Measurements from ENCODE around the gene PDE3B.
A peak's percentile ranks its signal among the peaks of the same experiment; 100 is the strongest.
"Not testable (repeated sequence)": the region's sequence is repeated elsewhere in the genome, so short reads cannot be mapped to it uniquely, and the experiment has no call there.

The PDE3B gene

GRCh38 chr11:14642453-14642852, 1.2 kb upstream of the PDE3B start:
- no peak for DNase-seq

- peak in 2 of 6 experiments; percentile 45 to 47 for DNase-seq
These were observed 519 bp upstream of the PDE3B start for GRCh38 chr11:14642873-14643696.

GRCh38 chr11:14644226-14645014, 816 bp downstream of the PDE3B start:
- DNase-seq: peak; percentile 31 to 83 (median 58)

GRCh38 chr11:14645015-14645912, 1.7 kb downstream of the PDE3B start:
- DNase-seq: peak; percentile 24 to 64 (median 42)

GRCh38 chr11:14645985-14646900, 2.6 kb downstream of the PDE3B start:
- DNase-seq: peak in 2 of 6 experiments; percentile 42

- no peak for DNase-seq
These were observed 6.5 kb downstream of the PDE3B start for GRCh38 chr11:14650064-14650463.

GRCh38 chr11:14653090-14653489, 9.5 kb downstream of the PDE3B start:
- DNase-seq: no peak

GRCh38 chr11:14655435-14655834, 11.8 kb downstream of the PDE3B start:
- DNase-seq: peak in 1 of 6 experiments; percentile 6

- no peak for DNase-seq
These were observed 13.2 kb downstream of the PDE3B start for GRCh38 chr11:14656536-14657457.

- no peak for DNase-seq
These were observed 14.2 kb downstream of the PDE3B start for GRCh38 chr11:14657841-14658240.

- DNase-seq: not testable (repeated sequence)
These were observed 21.3 kb downstream of the PDE3B start for GRCh38 chr11:14664926-14665325.

- DNase-seq: not testable (repeated sequence)
These were observed 23.7 kb downstream of the PDE3B start for GRCh38 chr11:14667329-14667728.

- DNase-seq: peak in 1 of 6 experiments; percentile 10
These were observed 25.2 kb downstream of the PDE3B start for GRCh38 chr11:14668731-14669301.

- no peak for DNase-seq
These were observed 25.9 kb downstream of the PDE3B start for GRCh38 chr11:14669499-14669898.

- DNase-seq: no peak
These were observed 26.4 kb downstream of the PDE3B start for GRCh38 chr11:14669958-14670357.

- no peak for DNase-seq
These were observed 29.0 kb downstream of the PDE3B start for GRCh38 chr11:14672635-14673034.

- DNase-seq: no peak
These were observed 29.8 kb downstream of the PDE3B start for GRCh38 chr11:14673421-14673820.

- DNase-seq: no peak
These were observed 30.3 kb downstream of the PDE3B start for GRCh38 chr11:14673824-14674405.

GRCh38 chr11:14676068-14676467, 32.5 kb downstream of the PDE3B start:
- DNase-seq: no peak

- DNase-seq: no peak
These were observed 33.5 kb downstream of the PDE3B start for GRCh38 chr11:14677146-14677545.

All from stimulated activated naive CD4-positive, alpha-beta T cell (primary cell).